BE2C (cell line): ENCODE results near the gene WRAP53.

Experiments used
- DNase-seq: peaks from one replicate; pipeline ENCODE4 v3.0.0-alpha.2; 2020
- H3K27me3 ChIP-seq: fragments of 250-450 bp; sonication (Bioruptor Pico); 2 replicates; pipeline ENCODE4 v1.5.1; 2020; ENCODE audit warnings: mild to moderate bottlenecking
- H3K36me3 ChIP-seq: fragments of 250-450 bp; sonication (Bioruptor Pico); 2 replicates; pipeline ENCODE4 v1.5.1; 2020; ENCODE audit warnings: mild to moderate bottlenecking
- H3K4me1 ChIP-seq: fragments of 250-450 bp; sonication (Bioruptor Pico); 2 replicates; pipeline ENCODE4 v1.5.1; 2020
- H3K4me3 ChIP-seq: 2 replicates; pipeline ENCODE4 v1.5.1; 2011; ENCODE audit warnings: low read depth, low read length
- H3K9me3 ChIP-seq: fragments of 250-450 bp; sonication (Bioruptor Pico); 2 replicates; pipeline ENCODE4 v1.5.1; 2020
- TF ChIP-seq, protein P1 (sequence below): IDR thresholded peaks from 2 replicates; pipeline ENCODE4 v1.5.1; 2012; ENCODE audit warnings: mild to moderate bottlenecking, low read depth, low read length

WRAP53 gene

DNA sequence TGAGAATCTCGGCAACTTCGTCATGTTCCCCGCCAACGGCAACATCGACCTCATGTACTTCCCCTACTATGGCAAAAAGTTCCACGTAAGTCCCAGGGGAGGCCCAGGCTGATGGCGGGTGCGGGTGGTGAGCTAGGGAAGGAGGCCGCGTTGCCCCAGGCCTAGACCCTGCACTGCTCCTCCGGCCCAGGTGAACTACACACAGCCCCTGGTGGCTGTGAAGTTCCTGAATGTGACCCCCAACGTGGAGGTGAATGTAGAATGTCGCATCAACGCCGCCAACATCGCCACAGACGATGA lies 32.8 kb upstream of the WRAP53 start:
- H3K9me3 ChIP-seq, result no peaks in the 10 kb centered on the region
- H3K27me3 ChIP-seq, result peaks cover 17% of the 10 kb centered on the region
- no peak for DNase-seq
- H3K4me1 ChIP-seq, result no peaks in the 10 kb centered on the region
- H3K4me3 ChIP-seq, result no peak overlapping the region
- TF ChIP-seq, protein P1, sequence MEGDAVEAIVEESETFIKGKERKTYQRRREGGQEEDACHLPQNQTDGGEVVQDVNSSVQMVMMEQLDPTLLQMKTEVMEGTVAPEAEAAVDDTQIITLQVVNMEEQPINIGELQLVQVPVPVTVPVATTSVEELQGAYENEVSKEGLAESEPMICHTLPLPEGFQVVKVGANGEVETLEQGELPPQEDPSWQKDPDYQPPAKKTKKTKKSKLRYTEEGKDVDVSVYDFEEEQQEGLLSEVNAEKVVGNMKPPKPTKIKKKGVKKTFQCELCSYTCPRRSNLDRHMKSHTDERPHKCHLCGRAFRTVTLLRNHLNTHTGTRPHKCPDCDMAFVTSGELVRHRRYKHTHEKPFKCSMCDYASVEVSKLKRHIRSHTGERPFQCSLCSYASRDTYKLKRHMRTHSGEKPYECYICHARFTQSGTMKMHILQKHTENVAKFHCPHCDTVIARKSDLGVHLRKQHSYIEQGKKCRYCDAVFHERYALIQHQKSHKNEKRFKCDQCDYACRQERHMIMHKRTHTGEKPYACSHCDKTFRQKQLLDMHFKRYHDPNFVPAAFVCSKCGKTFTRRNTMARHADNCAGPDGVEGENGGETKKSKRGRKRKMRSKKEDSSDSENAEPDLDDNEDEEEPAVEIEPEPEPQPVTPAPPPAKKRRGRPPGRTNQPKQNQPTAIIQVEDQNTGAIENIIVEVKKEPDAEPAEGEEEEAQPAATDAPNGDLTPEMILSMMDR, result no peak
- H3K36me3 ChIP-seq, result no peaks in the 10 kb centered on the region

DNA sequence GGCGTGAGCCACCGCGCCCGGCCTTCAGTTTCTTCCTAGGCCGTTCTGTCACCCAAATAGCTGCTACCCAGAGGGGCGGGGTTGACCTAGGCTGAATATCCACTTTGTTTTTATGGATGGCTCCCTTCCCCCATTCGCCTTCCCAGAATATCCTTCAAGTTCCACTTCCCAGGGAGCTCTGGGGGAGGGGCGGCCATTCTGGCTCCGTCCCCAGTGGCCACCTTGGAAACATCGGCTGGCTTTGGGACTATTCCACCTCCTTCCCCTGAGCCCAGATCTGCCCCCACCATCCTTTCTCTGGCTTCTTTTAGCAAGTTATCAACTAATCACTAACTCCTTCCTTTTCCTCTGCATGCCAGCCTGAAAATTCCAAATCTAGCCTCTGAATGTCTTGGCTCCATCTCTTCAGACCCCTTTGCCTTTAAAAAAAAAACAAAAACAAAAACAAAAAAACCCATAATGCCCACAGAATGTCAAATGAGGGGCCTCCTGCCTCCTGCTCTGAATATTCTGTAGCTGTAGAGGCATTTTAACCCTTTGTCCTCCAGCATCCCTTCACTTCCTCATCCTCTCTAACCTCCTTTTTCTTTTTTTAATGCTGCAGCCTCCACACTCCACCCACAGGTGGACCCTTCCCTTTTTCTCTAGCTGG lies 31.2 kb upstream of the WRAP53 start:
- no peak overlapping the region for H3K4me3 ChIP-seq
- H3K4me1 ChIP-seq, result no peaks in the 10 kb centered on the region
- H3K9me3 ChIP-seq, result no peaks in the 10 kb centered on the region
- H3K36me3 ChIP-seq, result no peaks in the 10 kb centered on the region
- TF ChIP-seq, protein P1, result no peak
- DNase-seq, result no peak
- peaks cover 5% of the 10 kb centered on the region; the same call in 1 of the 2 replicates for H3K27me3 ChIP-seq

DNA sequence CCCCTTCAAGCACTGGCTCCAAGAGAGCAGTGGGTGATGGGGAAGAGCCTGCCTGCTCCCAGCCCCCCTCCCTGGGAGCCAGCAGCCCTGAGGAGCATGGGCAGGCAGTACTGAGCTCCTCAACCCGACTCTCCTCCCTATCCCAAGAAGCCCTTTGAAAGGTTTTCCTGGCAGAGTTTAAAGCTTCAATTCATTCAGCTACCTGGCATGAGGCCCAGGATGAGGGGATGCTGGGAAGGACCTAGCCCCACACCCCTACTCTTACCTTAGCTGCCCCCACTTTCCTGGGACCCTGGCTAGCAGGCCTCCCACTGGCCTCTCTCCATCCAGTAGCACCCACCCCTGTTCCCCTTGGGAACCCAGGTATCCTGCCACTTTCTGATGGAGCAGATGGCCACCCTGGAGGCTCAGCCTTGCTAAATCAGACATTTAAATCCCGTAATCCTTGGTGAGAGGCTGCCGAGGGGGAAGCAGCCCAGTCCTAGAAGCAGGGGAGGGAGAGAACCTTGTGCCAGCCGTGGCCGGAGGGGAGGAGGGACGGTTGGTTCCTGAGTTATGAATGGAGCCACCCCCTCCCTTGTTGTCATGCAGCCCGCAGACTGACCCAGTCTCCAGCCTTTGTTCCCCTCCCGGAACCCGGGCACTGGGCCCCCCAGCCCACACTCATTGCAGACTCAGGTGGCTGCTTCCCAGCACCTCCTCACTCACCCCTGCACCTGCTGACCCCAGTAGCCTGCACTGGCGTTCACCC lies 20.4 kb upstream of the WRAP53 start:
- TF ChIP-seq, protein P1, result no peak
- Histone ChIP-seq H3K27me3 (no peaks in the 10 kb centered on the region), H3K4me1 (no peaks in the 10 kb centered on the region), H3K4me3 (no peak overlapping the region), H3K9me3 (no peaks in the 10 kb centered on the region), H3K36me3 (peaks cover 5% of the 10 kb centered on the region)
- DNase-seq, result no peak

DNA sequence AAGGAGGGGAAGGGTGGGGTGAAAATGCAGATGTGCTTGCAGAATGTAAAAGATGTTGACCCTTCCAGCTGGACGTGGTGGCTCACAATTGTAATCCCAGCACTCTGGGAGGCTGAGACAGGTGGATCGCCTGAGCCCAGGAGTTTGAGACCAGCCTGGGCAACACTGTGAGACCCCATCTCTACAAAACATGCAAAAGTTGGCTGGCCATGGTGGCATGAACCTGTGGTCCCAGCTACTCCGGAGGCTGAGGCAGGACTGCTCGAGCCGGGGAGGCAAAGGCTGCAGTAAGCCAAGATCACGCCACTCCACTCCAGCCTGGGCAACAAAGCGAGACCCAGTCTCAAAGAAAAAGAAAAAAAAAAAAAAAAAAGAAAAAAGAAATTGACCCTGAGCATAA lies 19.8 kb upstream of the WRAP53 start:
- no peaks in the 10 kb centered on the region for H3K4me1 ChIP-seq
- TF ChIP-seq, protein P1, result no peak
- peaks cover 10% of the 10 kb centered on the region for H3K36me3 ChIP-seq
- no peaks in the 10 kb centered on the region for H3K27me3 ChIP-seq
- H3K4me3 ChIP-seq, result no peak overlapping the region
- DNase-seq, result no peak
- no peaks in the 10 kb centered on the region for H3K9me3 ChIP-seq

DNA sequence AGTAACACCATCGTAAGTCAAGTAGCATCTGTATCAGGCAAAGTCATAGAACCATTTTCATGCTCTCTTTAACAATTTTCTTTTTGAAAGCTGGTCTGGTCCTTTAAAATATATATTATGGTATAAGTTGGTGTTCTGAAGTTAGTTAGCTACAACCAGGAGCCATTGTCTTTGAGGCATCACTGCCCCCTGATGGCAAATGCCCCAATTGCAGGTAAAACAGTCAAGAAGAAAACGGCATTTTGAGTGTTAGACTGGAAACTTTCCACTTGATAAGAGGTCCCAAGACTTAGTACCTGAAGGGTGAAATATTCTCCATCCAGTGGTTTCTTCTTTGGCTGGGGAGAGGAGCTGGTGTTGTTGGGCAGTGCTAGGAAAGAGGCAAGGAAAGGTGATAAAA lies 15.0 kb upstream of the WRAP53 start:
- H3K36me3 ChIP-seq, result peaks cover 24% of the 10 kb centered on the region

DNA sequence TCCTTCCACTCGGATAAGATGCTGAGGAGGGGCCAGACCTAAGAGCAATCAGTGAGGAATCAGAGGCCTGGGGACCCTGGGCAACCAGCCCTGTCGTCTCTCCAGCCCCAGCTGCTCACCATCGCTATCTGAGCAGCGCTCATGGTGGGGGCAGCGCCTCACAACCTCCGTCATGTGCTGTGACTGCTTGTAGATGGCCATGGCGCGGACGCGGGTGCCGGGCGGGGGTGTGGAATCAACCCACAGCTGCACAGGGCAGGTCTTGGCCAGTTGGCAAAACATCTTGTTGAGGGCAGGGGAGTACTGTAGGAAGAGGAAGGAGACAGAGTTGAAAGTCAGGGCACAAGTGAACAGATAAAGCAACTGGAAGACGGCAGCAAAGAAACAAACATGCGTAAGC lies 13.3 kb upstream of the WRAP53 start:
- no peaks in the 10 kb centered on the region for H3K4me1 ChIP-seq
- peaks cover 24% of the 10 kb centered on the region for H3K36me3 ChIP-seq
- TF ChIP-seq, protein P1, result no peak
- H3K9me3 ChIP-seq, result no peaks in the 10 kb centered on the region
- no peak for DNase-seq
- no peak overlapping the region for H3K4me3 ChIP-seq
- H3K27me3 ChIP-seq, result no peaks in the 10 kb centered on the region

More for the DNA sequence above, 15.0 kb upstream of the WRAP53 start:
- Histone ChIP-seq H3K9me3 (no peaks in the 10 kb centered on the region), H3K4me1 (no peaks in the 10 kb centered on the region), H3K27me3 (no peaks in the 10 kb centered on the region), H3K4me3 (no peak overlapping the region)
- DNase-seq, result no peak
- TF ChIP-seq, protein P1, result peak; percentile 57
